HG03442 (cell line): ENCODE measurements around the gene RUNX2.
A peak's percentile ranks its signal among the peaks of the same experiment; 100 is the strongest.

Experiments
- ATAC-seq: cut with Tn5 transposase; IDR thresholded peaks from one replicate; pipeline ENCODE4 v1.9.1; 2021; ENCODE audit warnings: mild to moderate bottlenecking, moderate library complexity; ENCODE audit not compliant: unreplicated experiment

The RUNX2 gene

DNA sequence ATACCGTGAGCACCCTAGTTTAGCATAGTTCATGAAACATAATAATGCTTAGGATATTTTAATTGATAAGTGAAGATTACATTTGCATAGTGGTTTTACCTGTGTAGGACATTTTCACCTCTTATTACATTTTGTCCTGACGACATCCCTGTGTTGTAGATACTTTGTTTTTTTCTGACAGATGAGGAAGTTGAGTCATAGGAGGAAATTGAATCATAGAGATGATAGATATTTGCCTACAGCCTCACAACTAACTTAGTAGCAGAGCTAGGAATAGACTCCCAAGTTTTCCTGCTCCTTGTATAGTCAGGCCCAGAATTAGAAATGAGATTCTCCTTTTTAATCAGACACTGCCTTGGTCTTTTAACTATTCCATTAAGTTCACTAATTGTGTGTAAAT, 150.1 kb downstream of the RUNX2 start:
- ATAC-seq: no peak

DNA sequence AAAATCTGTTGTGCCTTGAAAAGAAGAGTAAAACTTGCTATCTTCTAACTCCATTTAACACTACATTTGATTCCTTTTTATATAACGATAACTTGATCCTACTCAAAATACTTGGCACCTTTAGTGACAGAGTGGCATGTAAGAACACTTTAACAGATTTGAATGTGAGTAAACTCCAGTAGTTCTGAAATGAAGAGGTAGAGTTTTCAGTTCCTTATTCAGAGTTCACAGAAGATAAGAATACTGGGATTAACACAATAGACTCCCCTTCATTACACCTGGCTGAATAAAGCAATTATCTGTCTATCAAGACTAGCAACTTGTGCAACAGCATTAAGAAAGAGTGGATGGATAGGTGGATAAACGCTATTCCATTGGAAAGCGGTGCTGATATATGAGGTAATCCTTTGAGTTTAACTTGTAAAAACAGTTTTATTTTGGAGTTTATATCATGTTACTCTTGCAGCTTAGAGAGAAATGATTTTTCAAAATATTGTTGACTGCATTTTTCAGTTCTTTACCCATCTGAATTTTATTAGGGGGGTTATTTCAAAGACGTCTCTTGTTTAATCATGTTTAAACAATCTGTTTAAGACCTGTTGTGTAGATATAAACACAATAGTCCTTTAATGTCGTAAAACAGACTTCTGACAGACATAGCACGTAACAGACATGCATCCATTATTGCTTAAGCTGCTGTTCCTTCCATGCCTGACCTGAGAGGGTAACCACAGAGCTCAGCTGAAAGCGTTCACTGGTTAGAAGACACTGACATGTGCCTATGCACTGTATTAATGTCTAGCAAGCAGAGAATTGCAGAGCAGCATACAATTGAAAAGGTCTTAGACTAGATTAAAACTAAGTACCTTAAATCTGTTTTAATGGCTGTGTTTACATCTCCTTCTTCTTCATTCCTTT, 152.0 kb downstream of the RUNX2 start:
- ATAC-seq: peak; percentile 95

DNA sequence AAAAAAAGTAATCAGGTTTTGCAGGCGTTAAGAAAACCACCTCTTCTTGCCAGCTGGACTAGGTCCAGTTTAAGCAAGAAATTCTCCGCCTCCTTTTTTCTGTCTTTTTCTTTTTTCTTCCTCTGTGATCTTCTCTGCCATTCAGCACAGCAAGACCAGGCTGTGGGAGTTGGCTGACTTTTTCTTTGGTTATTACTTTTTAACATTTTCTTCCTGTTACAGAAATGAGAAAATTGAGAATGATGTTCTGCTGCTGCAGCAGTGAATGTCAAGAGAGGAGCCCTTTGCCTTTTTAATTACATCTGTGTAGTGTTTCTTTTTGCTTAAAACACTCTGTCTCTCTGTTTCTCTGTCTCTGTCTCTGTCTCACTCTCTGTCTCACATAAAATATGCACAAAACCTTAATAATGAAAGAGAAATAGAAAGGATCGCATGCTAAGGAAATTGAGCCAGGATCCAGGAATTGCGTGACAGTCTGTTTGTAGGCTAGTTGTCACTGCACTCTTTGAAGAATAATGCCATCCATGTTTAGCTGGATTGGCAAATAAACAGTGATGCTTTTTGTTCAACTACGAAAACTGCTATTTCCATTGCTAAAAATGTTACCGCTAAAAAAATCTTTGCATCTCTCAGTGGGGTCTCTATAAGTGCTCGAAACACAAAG, 152.8 kb downstream of the RUNX2 start:
- no peak for ATAC-seq

DNA sequence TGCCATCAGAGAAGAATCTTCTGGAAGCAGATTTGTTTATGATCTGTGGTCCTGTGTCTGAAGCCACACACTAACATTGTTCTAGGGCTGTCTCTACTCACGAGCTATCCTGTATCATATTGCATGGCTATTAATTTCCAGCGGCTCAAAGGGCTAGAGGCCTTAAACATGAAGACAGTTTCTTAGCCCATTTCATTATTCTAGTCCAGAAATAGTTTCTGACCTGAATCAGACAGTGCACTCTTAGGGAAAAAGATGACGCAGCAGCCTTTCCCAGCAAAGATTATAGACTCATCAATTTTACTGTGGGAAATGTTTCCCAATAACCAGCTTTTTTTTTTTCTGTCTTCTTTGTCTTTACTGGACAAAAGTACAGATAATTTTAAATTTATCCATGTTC, 154.9 kb downstream of the RUNX2 start:
- ATAC-seq: no peak

DNA sequence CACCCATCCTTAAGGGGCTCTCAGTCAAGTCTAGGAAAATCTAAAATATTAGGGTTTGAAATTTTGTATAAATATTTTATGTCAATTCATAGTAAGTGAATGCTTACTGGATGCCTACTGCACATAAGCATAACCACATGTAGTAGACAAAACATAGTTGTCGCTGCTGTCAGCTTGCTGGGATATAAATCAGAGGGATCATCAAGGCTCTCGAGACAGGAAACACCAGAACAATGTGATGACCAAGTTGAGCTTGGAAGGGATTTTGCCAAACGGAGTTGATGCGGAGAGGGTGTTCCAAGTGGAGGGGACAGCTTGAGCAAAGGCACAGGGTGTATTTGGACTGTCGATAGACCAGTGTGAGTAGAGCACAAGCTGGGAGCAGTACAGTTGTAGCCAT, 155.4 kb downstream of the RUNX2 start:
- ATAC-seq: no peak

DNA sequence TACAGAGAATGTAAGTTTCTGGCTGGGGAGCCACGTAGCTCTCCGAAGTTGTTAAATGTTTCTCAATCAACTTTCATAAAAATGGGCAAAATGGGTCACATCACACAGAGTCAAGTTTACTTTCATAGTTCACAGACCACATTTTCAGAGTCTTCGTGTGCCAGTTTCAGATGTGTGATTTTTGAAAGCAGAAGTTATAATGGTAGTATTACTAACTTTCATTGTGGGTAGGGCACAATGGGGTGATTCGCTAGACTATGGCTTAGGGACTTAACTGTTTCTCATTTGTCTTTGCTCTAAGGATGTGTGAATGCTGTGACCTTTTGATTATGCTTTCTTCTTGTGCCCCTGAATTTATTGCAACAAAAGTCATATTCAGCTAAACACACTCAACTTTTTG, 158.6 kb downstream of the RUNX2 start:
- no peak for ATAC-seq

DNA sequence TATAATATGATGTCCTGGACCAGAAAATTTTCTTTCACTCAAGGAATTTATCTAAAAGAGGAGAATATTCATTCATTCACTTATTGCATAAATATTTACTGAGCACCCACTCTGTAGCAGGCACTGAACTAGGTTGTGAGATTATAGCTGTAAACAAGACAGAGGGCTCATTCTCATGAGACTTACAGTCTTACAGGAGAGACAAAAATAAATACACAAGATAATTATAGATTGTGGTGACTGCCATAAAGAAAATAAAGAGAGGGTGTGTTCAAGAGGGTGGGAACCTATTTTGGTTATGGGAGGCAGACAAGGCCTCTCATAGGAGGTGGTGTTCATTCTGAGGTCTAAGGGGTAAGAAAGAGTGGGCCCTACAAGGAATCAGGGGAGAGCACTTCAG, 159.5 kb downstream of the RUNX2 start:
- peak; percentile 46 for ATAC-seq

DNA sequence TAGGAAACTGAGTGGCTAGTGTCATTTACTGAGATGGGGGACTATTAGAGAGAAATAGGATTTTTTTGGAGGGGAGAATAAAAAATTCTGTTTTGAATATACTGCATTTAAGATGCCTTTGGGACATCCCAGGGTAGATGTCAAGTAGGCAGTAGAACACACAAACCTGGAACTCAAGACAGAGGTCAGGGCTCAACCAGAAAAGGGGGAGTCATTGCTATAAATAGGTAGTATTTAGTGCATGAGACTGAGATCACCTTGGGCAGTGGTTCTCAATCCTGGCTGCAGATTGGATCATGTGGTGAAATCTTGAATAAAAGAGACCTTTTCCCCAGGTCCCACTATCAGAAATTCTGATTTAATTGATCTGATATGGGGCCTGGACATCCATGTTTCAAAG, 160.1 kb downstream of the RUNX2 start:
- ATAC-seq: no peak

DNA sequence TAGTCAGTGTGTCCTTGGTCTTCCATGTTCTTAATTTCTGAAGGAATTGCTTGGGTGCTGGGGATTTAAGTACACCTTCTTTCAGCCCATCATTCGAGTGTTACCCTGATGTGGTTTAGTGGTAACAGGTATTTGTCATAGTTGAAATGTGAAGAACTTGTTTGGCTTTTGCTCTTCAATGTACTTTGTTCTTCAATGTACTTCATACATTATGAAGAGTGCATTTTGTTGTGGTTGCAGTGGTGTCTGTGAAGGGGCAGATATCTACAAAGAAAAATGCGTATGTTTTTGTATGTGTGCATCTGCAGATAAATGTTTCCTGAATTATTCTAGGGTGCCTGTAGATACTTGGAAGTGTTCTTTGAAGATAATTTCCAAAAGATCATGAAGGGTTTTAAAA, 160.8 kb downstream of the RUNX2 start:
- ATAC-seq: no peak

DNA sequence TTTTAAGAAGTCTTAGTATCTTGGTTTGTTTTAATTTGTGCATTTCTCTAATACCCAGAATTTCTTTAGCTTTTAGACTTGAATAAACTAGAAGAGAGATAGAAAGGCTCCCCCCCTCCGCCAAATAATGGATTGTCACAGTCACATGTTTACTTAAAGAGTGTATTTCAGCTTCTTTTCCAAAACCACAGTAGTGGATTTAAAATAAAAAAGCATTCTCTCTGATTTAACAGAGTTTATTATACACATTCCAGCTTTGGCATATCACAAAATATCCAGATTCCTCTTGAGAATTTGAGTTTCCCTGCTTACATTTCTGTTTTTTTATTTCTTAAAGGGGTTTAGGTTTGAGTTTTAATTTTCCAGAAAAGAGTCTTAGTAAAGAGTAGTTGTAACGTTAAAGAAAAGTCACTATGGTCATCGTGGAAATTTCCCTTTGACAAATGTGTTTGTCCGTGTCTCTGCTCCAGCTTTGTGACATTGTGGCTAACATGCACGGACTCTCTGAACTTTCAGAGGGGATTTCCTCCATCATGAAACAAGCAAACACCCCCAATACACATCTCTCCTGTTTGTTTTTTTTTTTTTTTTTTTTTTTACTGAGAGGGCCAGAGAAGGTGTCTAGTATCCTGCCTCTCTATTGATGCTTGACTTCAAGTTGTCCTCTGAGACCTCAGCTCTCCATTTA, 163.1 kb downstream of the RUNX2 start:
- no peak for ATAC-seq

DNA sequence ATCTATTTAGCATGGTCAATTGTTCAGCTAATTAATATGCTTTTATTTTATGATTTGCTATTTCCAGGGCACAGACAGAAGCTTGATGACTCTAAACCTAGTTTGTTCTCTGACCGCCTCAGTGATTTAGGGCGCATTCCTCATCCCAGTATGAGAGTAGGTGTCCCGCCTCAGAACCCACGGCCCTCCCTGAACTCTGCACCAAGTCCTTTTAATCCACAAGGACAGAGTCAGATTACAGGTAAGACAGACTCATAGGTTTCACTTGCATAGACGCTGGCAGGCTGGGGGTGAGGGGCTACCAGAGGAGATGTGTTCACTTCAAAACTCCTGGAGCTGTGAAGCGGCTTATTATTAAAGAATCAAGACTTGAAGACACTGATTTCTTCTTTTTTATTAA, 163.7 kb downstream of the RUNX2 start:
- ATAC-seq: no peak

DNA sequence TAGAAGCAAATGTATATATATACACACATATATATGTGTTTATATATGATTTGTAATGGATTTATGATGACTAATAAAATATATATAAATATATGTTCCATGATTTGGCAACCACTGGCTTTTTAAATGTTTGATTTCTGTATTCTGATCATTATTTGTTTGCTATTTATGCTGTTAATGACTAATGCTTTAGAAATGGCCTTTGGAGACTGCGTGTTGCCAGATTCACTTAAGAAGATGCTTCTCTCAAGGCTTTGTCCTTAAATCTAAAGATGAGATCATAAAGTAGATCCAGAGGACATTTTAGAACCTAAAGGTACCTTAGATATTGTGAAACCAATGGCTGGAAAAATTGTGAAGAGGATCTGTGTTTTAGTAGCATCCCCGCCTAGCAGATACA, 165.6 kb downstream of the RUNX2 start:
- ATAC-seq: no peak

DNA sequence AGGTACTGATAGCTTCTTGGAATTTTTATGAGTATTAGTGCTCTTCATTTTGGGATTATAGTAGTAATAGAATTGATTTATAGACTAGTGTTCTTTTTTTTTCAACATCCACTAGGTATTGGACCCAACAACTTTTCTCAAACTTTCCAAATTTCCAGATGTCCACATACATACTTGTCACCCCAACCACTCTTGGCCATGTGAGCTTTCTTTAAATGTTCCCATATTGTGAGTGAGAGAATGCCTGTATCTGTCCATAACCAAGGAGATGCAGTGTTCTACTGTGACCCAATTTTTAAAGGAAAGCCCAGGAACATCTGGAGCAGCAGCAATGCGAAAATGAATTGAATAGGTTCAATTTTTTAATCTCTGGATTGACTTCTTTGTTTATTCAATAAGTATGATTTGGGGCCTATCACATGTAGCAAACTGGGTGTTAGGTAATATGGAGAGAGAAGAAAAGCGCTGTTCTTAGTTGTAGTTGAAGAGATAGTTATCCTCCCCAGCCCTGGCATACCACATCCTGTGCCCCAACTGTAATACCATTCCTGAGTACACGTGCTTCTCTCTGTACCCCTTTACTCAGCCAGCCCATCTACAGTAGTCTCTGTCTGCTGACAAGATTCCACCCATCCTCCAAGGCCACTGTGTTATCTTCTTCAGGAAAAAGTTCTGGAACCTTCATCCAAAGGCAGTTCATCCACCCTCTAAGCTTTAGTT, 166.4 kb downstream of the RUNX2 start:
- ATAC-seq: no peak

DNA sequence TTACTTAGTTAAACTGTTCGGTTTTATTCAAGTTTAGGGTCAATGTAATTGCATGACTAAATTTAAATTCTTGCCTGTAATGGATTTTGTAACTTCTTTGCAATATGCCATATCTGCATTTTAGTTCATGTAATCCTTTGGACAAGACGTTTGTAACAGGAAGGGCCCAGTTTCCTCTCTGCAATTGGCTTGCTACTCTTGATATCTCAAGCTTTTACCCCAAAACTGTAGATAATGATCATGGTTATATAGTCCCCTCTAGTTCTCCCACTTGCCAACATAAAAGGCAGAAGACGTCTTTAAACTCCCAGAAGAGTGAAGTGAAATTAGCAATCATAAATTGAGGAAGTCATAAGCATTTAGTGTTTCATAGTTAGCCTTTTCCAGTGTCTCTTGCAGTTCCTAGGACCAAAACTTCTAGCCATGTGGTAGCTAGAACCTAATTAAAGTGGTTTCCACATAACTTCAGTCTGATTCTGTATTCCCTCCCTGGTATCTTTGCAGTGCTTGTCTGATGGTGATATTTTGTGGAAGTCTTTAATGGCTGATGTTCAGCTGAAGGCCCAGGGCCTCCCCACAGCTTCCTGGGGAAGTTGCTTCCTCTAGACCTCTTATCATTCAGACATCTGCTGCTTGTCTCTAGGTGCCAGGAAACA, 167.4 kb downstream of the RUNX2 start:
- no peak for ATAC-seq

DNA sequence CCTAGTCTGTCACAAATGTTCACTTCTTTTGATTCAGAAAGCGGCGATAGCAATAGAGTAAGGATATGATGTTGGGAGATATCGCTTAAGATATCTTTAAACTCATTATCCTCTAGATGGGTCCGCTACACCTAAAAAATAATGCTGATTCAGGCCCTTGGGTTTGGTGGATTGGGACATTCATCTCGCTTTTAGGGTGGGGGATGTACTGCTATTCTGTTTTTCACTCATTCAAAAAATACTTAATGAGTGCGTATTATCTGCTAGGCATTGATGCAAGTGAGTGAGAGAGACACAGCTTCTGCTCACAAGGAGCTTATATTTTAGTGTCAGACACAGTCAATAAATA, 167.9 kb downstream of the RUNX2 start:
- ATAC-seq: no peak

DNA sequence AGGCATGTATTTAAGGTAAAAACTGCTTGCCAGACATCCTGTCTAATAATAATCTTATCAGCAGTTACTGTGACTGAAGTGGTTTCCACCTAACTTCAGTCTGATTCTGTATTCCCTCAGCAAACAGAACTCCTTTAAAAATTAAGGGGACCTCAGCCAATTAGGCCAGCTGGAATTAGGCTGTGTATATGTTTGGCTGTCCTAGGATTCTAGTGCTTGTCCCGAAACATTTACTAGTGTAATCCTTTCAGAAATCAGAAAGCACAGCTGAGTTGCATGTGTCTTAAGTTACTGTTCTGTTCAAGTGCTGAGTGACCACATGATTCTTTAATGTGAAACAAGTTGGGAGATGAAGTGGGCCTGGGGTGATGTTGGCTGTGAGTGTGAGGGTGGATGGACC, 170.5 kb downstream of the RUNX2 start:
- no peak for ATAC-seq

DNA sequence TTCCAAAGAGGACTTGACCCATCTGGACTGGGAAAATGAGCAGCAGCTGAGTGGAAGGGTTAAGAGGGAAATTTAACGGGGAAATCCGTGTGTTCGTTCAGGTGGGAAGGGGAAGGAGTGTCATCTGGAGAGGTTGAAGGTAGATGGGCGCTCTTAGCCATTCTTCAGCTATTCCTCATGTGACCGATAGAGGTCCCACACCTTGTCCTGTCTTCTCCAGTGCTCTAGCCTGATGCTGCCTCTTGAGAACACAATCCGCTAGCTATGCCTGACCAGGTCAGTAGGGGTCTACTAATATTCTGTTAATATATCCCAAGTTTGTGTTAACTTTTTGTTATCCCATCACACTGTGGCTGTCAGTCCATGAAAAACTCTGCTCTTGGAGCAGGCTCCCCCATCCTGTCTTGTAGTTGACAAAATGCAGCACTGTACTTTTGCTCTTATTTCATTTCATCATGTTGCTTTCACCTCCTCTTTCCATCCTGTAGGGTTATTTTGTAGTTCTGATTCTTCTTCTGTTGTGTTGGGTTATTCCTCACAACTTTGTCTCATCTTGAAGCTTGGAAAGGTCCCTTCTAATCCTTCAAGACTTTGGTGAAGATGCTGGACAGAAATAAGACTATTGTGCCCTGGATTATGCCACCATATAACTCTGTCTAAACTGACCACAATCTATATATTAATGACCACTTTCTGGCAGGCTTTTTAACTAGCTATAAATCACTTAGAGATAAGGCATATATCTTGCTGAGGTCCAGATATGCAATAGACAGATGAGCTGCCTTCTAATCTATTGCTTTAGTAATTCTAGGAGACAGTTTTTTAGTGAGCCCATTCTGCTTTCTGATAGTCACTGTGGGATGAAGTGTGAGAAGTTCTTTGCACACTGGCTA, 173.0 kb downstream of the RUNX2 start:
- no peak for ATAC-seq

DNA sequence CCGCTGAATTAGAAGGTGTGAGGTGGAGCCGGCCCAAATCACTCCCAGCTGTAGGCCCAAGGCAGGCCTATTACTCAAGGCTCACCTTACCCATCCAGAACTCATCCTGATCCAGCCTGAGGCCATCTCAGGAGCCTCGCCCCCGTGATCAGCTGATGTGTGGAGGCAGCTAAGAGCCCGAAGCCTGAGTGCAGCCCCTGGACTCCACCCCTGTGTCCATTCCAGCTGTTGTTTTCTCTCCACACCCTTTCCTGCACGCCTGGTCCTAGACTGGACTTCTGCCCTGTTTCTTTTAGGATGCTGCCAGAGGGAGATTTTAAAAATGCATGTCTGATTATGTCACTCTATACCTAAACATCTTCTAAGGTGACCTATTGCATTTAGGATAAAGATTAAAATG, 174.3 kb downstream of the RUNX2 start:
- no peak for ATAC-seq

DNA sequence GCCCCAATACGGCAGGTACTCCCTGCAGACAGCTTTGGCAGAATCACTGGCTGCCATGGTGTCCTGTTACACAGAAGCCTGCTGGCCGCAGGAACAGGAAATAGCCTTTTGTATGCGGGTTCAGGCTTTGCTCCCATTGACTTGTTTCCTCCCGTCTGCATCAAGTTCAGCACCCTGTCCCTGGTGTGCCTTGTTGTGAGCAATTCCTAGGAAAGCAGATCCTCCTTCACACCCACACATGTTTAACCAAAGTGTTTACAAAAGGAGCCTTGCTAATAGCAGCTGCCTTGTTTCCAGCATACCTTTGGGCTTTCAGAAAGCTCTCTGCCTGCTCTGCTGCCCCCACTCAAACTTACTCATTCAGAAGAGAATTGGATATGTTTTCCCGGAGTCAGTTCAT, 176.8 kb downstream of the RUNX2 start:
- ATAC-seq: no peak

DNA sequence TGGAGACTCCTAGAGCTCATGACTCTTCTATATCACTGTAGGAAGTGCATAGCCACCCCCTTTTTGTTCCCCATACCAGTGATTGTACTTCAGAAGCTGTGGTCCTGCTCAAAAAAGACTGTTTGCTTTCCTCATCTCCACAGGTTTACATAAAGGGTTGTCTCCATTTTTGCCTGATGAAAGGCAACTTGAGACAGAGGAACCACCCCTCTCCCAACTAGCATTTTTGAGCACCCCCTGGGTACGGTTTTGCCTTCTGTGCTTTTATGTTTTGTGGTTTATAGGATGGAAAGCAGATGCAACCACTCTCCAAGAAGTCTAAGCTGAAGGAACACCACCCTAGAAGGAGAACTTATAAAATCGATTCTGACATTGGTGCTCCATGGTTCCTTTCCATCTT, 177.3 kb downstream of the RUNX2 start:
- ATAC-seq: no peak
